HEK293 (cell line): ENCODE measurements around the gene DHRS7.
A peak's percentile ranks its signal among the peaks of the same experiment; 100 is the strongest.

ENCODE experiments used
- CTCF ChIA-PET: fragments of 350-600 bp; formaldehyde crosslinking; extraction: SDS; loops from one replicate; lab custom pipeline; 2021; ENCODE audit warnings: antibody characterized with exemption; lab: Yijun Ruan, JAX
- POLR2A ChIA-PET: fragments of 300-600 bp; formaldehyde crosslinking; extraction: SDS; loops from one replicate; lab custom pipeline; 2020; ENCODE audit warnings: antibody characterized with exemption, inconsistent platforms; lab: Yijun Ruan, JAX
- H3K27ac ChIP-seq: fragments of 200-500 bp; sonication (Bioruptor generic); 2 replicates; pipeline ENCODE4 v1.5.1; 2014; ENCODE audit warnings: low read depth, low read length, control low read depth, inconsistent platforms; ENCODE audit errors: extremely low read depth
- H3K36me3 ChIP-seq, 2 experiments: fragments of 200-500 bp in 1 of 2; sonication (Bioruptor generic) in 1 of 2; 1 replicate in 1 of 2; 2 replicates in 1 of 2; pipeline ENCODE4 v1.5.1; 2014 to 2017; ENCODE audit warnings: inconsistent platforms in 2 of 2, low read length in 2 of 2; ENCODE audit not compliant: control insufficient read depth in 2 of 2, insufficient read depth in 1 of 2
- H3K4me1 ChIP-seq: fragments of 200-500 bp; sonication (Bioruptor generic); 2 replicates; pipeline ENCODE4 v1.5.1; 2014; ENCODE audit warnings: mild to moderate bottlenecking, low read length, inconsistent platforms; ENCODE audit not compliant: control insufficient read depth, insufficient read depth
- H3K4me3 ChIP-seq: 2 replicates; pipeline ENCODE4 v1.5.1; 2011; ENCODE audit warnings: low read depth, mild to moderate bottlenecking, control low read depth, low read length, moderate library complexity
- H3K9me3 ChIP-seq: fragments of 200-500 bp; sonication (Bioruptor generic); 2 replicates; pipeline ENCODE4 v1.5.1; 2014; ENCODE audit warnings: low read depth, low read length, inconsistent platforms; ENCODE audit not compliant: control insufficient read depth, insufficient read depth
- ELK4 ChIP-seq: IDR thresholded peaks from 2 replicates; pipeline ENCODE4 v1.6.1; 2011; ENCODE audit warnings: mild to moderate bottlenecking, low read depth, low read length, borderline replicate concordance
- PRDM2 ChIP-seq: fragments of 450-650 bp; formaldehyde crosslinking; IDR thresholded peaks from 2 replicates; pipeline ENCODE4 v1.5.1; 2016; ENCODE audit warnings: missing biosample characterization, missing genetic modification characterization, borderline replicate concordance
- PRDM6 ChIP-seq: fragments of 450-650 bp; formaldehyde crosslinking; IDR thresholded peaks from 2 replicates; pipeline ENCODE4 v1.5.1; 2017; ENCODE audit warnings: missing biosample characterization, missing genetic modification characterization
- ZBTB44 ChIP-seq: fragments of 450-650 bp; IDR thresholded peaks from 2 replicates; pipeline ENCODE4 v1.5.1; 2018; ENCODE audit warnings: missing biosample characterization, mild to moderate bottlenecking, missing genetic modification characterization
- ZFHX2 ChIP-seq: fragments of 450-650 bp; formaldehyde crosslinking; conservative IDR thresholded peaks from 2 replicates; pipeline ENCODE4 v1.5.1; 2016; ENCODE audit warnings: missing biosample characterization, missing genetic modification characterization
- ZNF223 ChIP-seq: fragments of 450-650 bp; formaldehyde crosslinking; IDR thresholded peaks from 2 replicates; pipeline ENCODE4 v1.5.1; 2016; ENCODE audit warnings: missing biosample characterization, missing genetic modification characterization
- ZNF239 ChIP-seq: fragments of 450-650 bp; formaldehyde crosslinking; IDR thresholded peaks from 2 replicates; pipeline ENCODE4 v1.5.1; 2016; ENCODE audit warnings: missing biosample characterization, missing genetic modification characterization
- ZNF292 ChIP-seq: fragments of 450-650 bp; formaldehyde crosslinking; IDR thresholded peaks from 2 replicates; pipeline ENCODE4 v1.5.1; 2016; ENCODE audit warnings: low read depth, missing biosample characterization, missing genetic modification characterization, borderline replicate concordance
- ZNF394 ChIP-seq: fragments of 450-650 bp; formaldehyde crosslinking; IDR thresholded peaks from 2 replicates; pipeline ENCODE4 v1.5.1; 2016; ENCODE audit warnings: missing biosample characterization, missing genetic modification characterization, mild to moderate bottlenecking, moderate library complexity, borderline replicate concordance
- ZNF510 ChIP-seq: fragments of 450-650 bp; formaldehyde crosslinking; IDR thresholded peaks from 2 replicates; pipeline ENCODE4 v1.5.1; 2018; ENCODE audit warnings: mild to moderate bottlenecking, missing genetic modification characterization, missing biosample characterization; ENCODE audit not compliant: insufficient replicate concordance
- ZNF529 ChIP-seq: fragments of 450-650 bp; formaldehyde crosslinking; IDR thresholded peaks from 2 replicates; pipeline ENCODE4 v1.5.1; 2017; ENCODE audit warnings: missing genetic modification characterization, missing biosample characterization; ENCODE audit not compliant: insufficient replicate concordance
- ZNF585B ChIP-seq: fragments of 450-650 bp; formaldehyde crosslinking; IDR thresholded peaks from 2 replicates; pipeline ENCODE4 v1.5.1; 2016; ENCODE audit warnings: missing biosample characterization, missing genetic modification characterization
- ZNF654 ChIP-seq: fragments of 450-650 bp; formaldehyde crosslinking; IDR thresholded peaks from 2 replicates; pipeline ENCODE4 v1.5.1; 2016; ENCODE audit warnings: low read depth, missing biosample characterization, missing genetic modification characterization
- ZNF660 ChIP-seq: fragments of 450-650 bp; IDR thresholded peaks from 2 replicates; pipeline ENCODE4 v1.5.1; 2018; ENCODE audit warnings: missing biosample characterization, mild to moderate bottlenecking, missing genetic modification characterization
- ZNF677 ChIP-seq: fragments of 450-650 bp; IDR thresholded peaks from 2 replicates; pipeline ENCODE4 v1.5.0; 2018; ENCODE audit warnings: missing biosample characterization, mild to moderate bottlenecking, missing genetic modification characterization, moderate library complexity

DHRS7 gene

GRCh38 chr14:60184146-60184904 is 19.1 kb upstream of the DHRS7 start:
- H3K27ac ChIP-seq = no peak overlapping the region
- TF ChIP-seq ZNF585B (tag by site-specific recombination) = no peak
- no peak for TF ChIP-seq ZNF677 (tag by site-specific recombination)
- TF ChIP-seq ZNF239 (tag by site-specific recombination) = no peak
- TF ChIP-seq ZNF394 (tag by site-specific recombination) = 0 out of 2 replicates have a peak, but pooled peaks have one; percentile 22
- TF ChIP-seq ZNF660 (tag by site-specific recombination) = no peak
- no peak for TF ChIP-seq ZFHX2 (tag by site-specific recombination)
- TF ChIP-seq ZBTB44 (tag by site-specific recombination) = no peak
- no peak for TF ChIP-seq ZNF529 (tag by site-specific recombination)
- TF ChIP-seq ZNF223 = no peak
- no peak for TF ChIP-seq ELK4
- peak; percentile 90 for TF ChIP-seq ZNF654 (tag by site-specific recombination)
- peak; percentile 27; the same call in 1 of the 2 replicates for TF ChIP-seq PRDM6
- TF ChIP-seq ZNF292 = no peak
- TF ChIP-seq, all 188 proteins: peak for 3
- Histone ChIP-seq H3K9me3 (no peaks in the 10 kb centered on the region), H3K4me3 (peak overlapping the region; percentile 16; the same call in 1 of the 2 replicates), H3K36me3 (no peaks in the 10 kb centered on the region), H3K4me1 (no peaks in the 10 kb centered on the region; the same call in 1 of the 2 replicates)
- ChIA-PET CTCF (interaction anchor here (0.6 to 5.2 kb wide), 42 partner anchors 9 to 1112 kb away, joined by 3 to 73 read pairs (median 4); partner anchors contain the start of gene DHRS7), POLR2A (no interaction called here)

- Histone ChIP-seq H3K4me1 (no peaks in the 10 kb centered on the region; the same call in 1 of the 2 replicates), H3K36me3 (no peaks in the 10 kb centered on the region), H3K4me3 (no peak overlapping the region), H3K27ac (no peak overlapping the region), H3K9me3 (no peaks in the 10 kb centered on the region)
- CTCF ChIA-PET = interaction anchor here (0.6 to 5.2 kb wide), 23 partner anchors 9 to 1113 kb away, joined by 3 to 73 read pairs (median 4); no protein-coding TSS in a partner anchor
- POLR2A ChIA-PET = no interaction called here
- no peak for TF ChIP-seq ZNF510 (tag by site-specific recombination)
- 0 out of 2 replicates have a peak, but pooled peaks have one; percentile 6 for TF ChIP-seq ZNF654 (tag by site-specific recombination)
- no peak for TF ChIP-seq PRDM2 (tag by site-specific recombination)
Observed at GRCh38 chr14:60183741-60184140, 18.5 kb upstream of the DHRS7 start.
